Activated naive CD4-positive, alpha-beta T cell treated with anti-CD3 and anti-CD28 coated beads, Interleukin-2, amount 50 U/mL, for 24 hours (primary cell): ENCODE data around the gene BTNL3.

Source experiments
- H3K27ac Mint-ChIP-seq: one replicate; pipeline ENCODE4 v1.8.0; 2021; ENCODE audit warnings: mild to moderate bottlenecking, mixed read lengths
- H3K27me3 Mint-ChIP-seq: one replicate; pipeline ENCODE4 v1.8.0; 2021; ENCODE audit warnings: mixed read lengths
- H3K36me3 Mint-ChIP-seq: one replicate; pipeline ENCODE4 v1.8.0; 2021; ENCODE audit warnings: mixed read lengths
- H3K4me1 Mint-ChIP-seq: one replicate; pipeline ENCODE4 v1.8.0; 2021; ENCODE audit warnings: mixed read lengths
- H3K4me3 Mint-ChIP-seq: one replicate; pipeline ENCODE4 v1.8.0; 2021; ENCODE audit warnings: mild to moderate bottlenecking, mixed read lengths
- H3K9me3 Mint-ChIP-seq: one replicate; pipeline ENCODE4 v1.8.0; 2021; ENCODE audit warnings: mixed read lengths

Gene BTNL3

DNA sequence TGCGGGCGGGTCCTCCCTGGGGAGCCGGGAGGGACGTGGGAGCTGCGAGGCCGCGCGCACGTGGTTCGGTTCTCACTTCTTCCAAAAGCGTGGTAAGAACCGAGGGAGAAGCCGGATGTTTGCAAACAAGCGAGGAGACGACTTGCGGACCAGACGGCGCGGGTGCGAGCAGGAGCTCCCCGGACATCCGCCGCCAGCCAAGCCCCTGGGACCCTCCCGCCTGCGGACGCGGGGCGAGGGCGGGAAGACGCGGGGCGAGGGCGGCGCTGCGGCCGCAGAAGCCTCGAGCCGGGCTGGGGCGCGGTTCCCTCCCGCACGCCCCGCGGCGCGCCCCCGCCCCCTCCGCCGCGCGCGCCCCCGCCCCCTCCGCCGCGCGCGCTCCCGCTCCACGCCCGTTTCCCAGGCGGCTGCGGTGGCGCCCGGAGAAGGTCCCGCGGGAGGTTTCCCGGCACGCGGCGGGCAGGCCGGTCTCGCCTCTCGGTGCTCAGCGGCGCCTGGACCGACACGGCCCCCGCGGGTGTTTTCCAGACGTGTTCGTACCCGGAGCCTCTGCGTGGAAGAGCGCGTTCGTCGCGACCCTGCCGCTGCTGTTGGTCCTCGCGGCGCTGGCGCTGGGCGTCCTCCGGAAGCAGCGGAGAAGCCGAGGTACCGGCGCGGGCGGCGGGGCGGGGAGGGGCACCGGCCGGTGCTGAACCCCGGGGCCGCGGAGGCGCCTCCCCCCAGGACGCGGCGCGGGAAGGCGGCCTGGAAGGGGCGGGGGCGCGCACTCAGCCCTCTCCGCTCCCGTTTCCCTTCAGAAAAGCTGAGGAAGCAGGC lies 64.2 kb downstream of the BTNL3 start:
- Mint-ChIP-seq H3K27ac (no peak overlapping the region), H3K4me1 (peaks cover 18% of the 10 kb centered on the region)

DNA sequence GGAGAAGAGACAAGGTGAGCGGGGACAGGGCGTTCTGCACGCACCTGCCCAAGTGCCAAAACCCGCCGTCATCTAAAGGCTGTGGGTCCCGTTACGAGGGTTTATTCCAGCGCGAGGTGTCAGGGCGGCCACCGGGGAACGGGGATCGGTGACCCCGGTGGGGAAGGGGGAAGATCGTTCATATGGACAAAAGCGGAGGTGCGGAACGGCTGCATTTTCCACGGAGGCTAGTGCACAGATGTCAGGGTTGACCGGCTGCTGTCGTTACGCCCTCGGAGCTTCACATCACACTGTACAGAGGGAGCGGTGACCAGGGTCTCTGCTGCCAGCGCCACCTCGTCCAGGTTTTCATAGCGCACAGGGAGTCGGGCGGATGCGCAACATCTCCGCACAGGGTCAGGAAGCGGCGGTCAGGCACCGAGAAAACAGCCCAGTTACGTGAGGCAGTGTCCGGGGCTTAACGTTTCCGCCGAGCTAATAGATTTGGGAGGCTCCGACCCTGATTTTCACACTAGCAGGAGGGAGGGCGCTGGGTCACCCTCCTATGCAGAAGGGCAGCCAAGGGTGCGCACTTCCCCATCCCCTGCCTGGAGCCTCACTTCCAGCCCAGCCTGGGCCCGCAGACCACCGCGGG lies 65.0 kb downstream of the BTNL3 start:
- Mint-ChIP-seq H3K27ac (no peak overlapping the region), H3K9me3 (no peaks in the 10 kb centered on the region), H3K4me3 (peak overlapping the region; percentile 79), H3K4me1 (peaks cover 18% of the 10 kb centered on the region), H3K36me3 (no peaks in the 10 kb centered on the region), H3K27me3 (peaks cover 63% of the 10 kb centered on the region)

More for the DNA sequence above, 64.2 kb downstream of the BTNL3 start:
- Mint-ChIP-seq H3K36me3 (no peaks in the 10 kb centered on the region), H3K4me3 (peak overlapping the region; percentile 85), H3K9me3 (no peaks in the 10 kb centered on the region), H3K27me3 (peaks cover 61% of the 10 kb centered on the region)

DNA sequence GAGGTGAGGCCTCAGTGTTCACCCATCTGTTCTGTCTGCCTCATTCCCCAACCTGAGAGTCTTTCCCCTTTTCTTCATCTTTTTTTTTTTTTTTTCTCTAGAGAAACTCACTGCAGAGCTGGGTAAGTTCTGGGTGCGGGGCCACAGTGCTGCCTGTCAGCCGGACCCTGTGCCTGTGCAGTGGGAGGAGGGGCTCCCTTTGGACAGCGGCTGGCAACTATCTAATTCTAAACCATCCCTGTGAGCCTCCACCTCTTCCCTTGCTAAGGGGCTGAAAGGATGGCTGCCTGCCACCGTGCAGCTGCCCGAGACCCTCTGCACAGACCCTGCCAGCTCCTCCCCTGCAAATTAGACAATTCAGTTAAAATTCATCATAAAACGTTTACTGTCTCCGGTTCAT lies 65.5 kb downstream of the BTNL3 start:
- peak overlapping the region; percentile 24 for H3K4me3 Mint-ChIP-seq

DNA sequence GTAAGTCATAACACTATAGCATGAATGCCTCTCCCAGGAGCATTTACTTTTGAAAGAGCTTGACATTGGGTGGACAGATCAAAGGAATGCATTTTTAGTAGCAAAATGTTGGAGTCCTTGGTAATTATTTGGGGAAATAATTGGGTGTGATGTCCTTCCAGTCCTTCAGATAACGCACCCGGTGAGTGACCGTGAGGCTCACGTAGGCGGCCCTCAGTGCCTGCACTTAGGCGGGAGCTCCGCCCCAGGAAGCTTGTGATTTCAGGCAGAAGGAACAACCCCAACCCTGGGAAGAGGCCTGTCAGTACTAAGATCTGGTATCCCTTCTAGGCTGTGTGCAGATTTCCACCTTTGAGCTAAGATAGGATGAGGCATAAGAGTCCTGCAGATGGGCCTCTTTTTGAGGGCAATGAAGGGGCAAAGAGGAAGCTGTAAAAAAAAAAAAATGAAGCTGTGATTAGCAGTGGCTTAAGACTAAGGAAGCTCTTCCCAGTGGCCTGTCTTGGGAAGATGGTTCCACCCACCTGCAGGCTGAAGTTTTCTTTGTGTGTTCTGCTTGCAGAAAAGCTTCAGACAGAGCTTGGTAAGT lies 66.3 kb downstream of the BTNL3 start:
- H3K27me3 Mint-ChIP-seq: peaks cover 61% of the 10 kb centered on the region
- no peaks in the 10 kb centered on the region for H3K9me3 Mint-ChIP-seq
- H3K4me1 Mint-ChIP-seq: peaks cover 18% of the 10 kb centered on the region
- H3K27ac Mint-ChIP-seq: no peak overlapping the region
- H3K36me3 Mint-ChIP-seq: no peaks in the 10 kb centered on the region
- H3K4me3 Mint-ChIP-seq: no peak overlapping the region

More for the DNA sequence above, 65.5 kb downstream of the BTNL3 start:
- H3K36me3 Mint-ChIP-seq: no peaks in the 10 kb centered on the region
- no peaks in the 10 kb centered on the region for H3K9me3 Mint-ChIP-seq
- H3K27me3 Mint-ChIP-seq: peaks cover 63% of the 10 kb centered on the region
- no peak overlapping the region for H3K27ac Mint-ChIP-seq
- H3K4me1 Mint-ChIP-seq: peaks cover 18% of the 10 kb centered on the region
